ENCODE results near the gene PTPN9. TPM values are rescaled to one million over a fixed set of nuclear protein-coding genes. Genes with fewer than 3 reads are reported as not detected.

The PTPN9 gene
- total and polyA plus RNA-seq, 2 of the 13 experiments (the other 11 are each of a cell fraction or from before 2014, with no cell fraction given): 16.6 to 19.9 TPM

GRCh38 chr15:75453703-75454470 is 125.2 kb downstream of the PTPN9 start (continued):
- no peak for TF ChIP-seq SNAPC4 (CRISPR knock-in tag; IDR thresholded peaks at IDR 0.05)
- TF ChIP-seq ZNF773 (CRISPR knock-in tag; IDR thresholded peaks at IDR 0.05; ENCODE audit: borderline replicate concordance): no peak
- TF ChIP-seq ZNF839 (CRISPR knock-in tag; IDR thresholded peaks at IDR 0.05; ENCODE audit: borderline replicate concordance): no peak
- 0 out of 2 replicates have a peak, but pooled peaks have one; percentile 13 for TF ChIP-seq ZNF598 (CRISPR knock-in tag; IDR thresholded peaks at IDR 0.05; ENCODE audit: borderline replicate concordance)
- TF ChIP-seq KLF11 (CRISPR knock-in tag; IDR thresholded peaks at IDR 0.05): peak; percentile 93; the same call in 1 of the 2 replicates
- TF ChIP-seq ZFX (CRISPR knock-in tag; IDR thresholded peaks at IDR 0.05; ENCODE audit: low read depth): peak; percentile 79
- no peak for TF ChIP-seq ZNF317 (CRISPR knock-in tag; IDR thresholded peaks at IDR 0.05)
- peak; percentile 85 for TF ChIP-seq TARDBP (CRISPR knock-in tag; IDR thresholded peaks at IDR 0.05)
- no peak for TF ChIP-seq HOXA5 (CRISPR knock-in tag; IDR thresholded peaks at IDR 0.05)
- TF ChIP-seq POLR2AphosphoS2 (IDR thresholded peaks at IDR 0.05; ENCODE audit: low read depth, low read length): no peak
- TF ChIP-seq STAT5B (CRISPR knock-in tag; IDR thresholded peaks at IDR 0.05): no peak
- TF ChIP-seq, protein P1, sequence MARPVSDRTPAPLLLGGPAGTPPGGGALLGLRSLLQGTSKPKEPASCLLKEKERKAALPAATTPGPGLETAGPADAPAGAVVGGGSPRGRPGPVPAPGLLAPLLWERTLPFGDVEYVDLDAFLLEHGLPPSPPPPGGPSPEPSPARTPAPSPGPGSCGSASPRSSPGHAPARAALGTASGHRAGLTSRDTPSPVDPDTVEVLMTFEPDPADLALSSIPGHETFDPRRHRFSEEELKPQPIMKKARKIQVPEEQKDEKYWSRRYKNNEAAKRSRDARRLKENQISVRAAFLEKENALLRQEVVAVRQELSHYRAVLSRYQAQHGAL (CRISPR knock-in tag; IDR thresholded peaks at IDR 0.05; ENCODE audit: not compliant biosample characterization): no peak
- no peak for TF ChIP-seq ZNF75D (CRISPR knock-in tag; IDR thresholded peaks at IDR 0.05; ENCODE audit: borderline replicate concordance)
- peak; percentile 82; the same call in 1 of the 2 replicates for TF ChIP-seq ZBTB20 (CRISPR knock-in tag; IDR thresholded peaks at IDR 0.05; ENCODE audit: borderline replicate concordance, low read depth)
- TF ChIP-seq FOSL1 (CRISPR knock-in tag; IDR thresholded peaks at IDR 0.05; ENCODE audit: borderline replicate concordance): no peak
- no peak for TF ChIP-seq ESRRA (CRISPR knock-in tag; IDR thresholded peaks at IDR 0.05; ENCODE audit: low read depth)
- TF ChIP-seq POLR2A (IDR thresholded peaks at IDR 0.05; ENCODE audit: insufficient read depth in 1 of 2, low read depth in 2 of 2, low read length in 2 of 2): peak in 1 of 2 experiments; percentile 62; a peak in 2 of 4 replicates
- peak; percentile 74; the same call in 1 of the 2 replicates for TF ChIP-seq MAZ (IDR thresholded peaks at IDR 0.05; ENCODE audit: borderline replicate concordance, low read depth, low read length)
- TF ChIP-seq MAZ (CRISPR knock-in tag; IDR thresholded peaks at IDR 0.05; ENCODE audit: low read depth): peak; percentile 63; the same call in 1 of the 2 replicates
- TF ChIP-seq, protein P2, sequence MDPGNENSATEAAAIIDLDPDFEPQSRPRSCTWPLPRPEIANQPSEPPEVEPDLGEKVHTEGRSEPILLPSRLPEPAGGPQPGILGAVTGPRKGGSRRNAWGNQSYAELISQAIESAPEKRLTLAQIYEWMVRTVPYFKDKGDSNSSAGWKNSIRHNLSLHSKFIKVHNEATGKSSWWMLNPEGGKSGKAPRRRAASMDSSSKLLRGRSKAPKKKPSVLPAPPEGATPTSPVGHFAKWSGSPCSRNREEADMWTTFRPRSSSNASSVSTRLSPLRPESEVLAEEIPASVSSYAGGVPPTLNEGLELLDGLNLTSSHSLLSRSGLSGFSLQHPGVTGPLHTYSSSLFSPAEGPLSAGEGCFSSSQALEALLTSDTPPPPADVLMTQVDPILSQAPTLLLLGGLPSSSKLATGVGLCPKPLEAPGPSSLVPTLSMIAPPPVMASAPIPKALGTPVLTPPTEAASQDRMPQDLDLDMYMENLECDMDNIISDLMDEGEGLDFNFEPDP (CRISPR knock-in tag; conservative IDR thresholded peaks at IDR 0.05): no peak
- TF ChIP-seq POGK (CRISPR knock-in tag; conservative IDR thresholded peaks at IDR 0.05): peak; percentile 56; the same call in 1 of the 2 replicates

Data from HepG2 (cell line).